GM12878 (cell line): ENCODE data around the gene PLAC9. TPM values are rescaled to one million over a fixed set of nuclear protein-coding genes. Genes with fewer than 3 reads are reported as not detected.

Source experiments
- CBFB ChIP-seq: IDR thresholded peaks from 2 replicates; pipeline ENCODE4 v1.6.1; 2016; ENCODE audit warnings: antibody characterized with exemption, low read depth
- E4F1 ChIP-seq: fragments of 450-650 bp; IDR thresholded peaks from 2 replicates; pipeline ENCODE4 v1.6.1; 2018; ENCODE audit warnings: borderline replicate concordance, mild to moderate bottlenecking; ENCODE audit not compliant: partially characterized antibody
- GATAD2B ChIP-seq: fragments of 450-650 bp; conservative IDR thresholded peaks from 2 replicates; pipeline ENCODE4 v1.6.1; 2017; ENCODE audit warnings: low read depth, mild to moderate bottlenecking, moderate library complexity
- LARP7 ChIP-seq: fragments of 450-650 bp; IDR thresholded peaks from 2 replicates; pipeline ENCODE4 v1.6.1; 2017; ENCODE audit warnings: mild to moderate bottlenecking
- MAX ChIP-seq: IDR thresholded peaks from 2 replicates; pipeline ENCODE4 v1.6.1; 2012; ENCODE audit warnings: low read depth, low read length, improper control_type of control experiment
- NBN ChIP-seq: fragments of 450-650 bp; IDR thresholded peaks from 2 replicates; pipeline ENCODE4 v1.6.1; 2016
- PRDM15 ChIP-seq: fragments of 450-650 bp; formaldehyde crosslinking; IDR thresholded peaks from 2 replicates; pipeline ENCODE4 v1.4.0; 2020; ENCODE audit warnings: mild to moderate bottlenecking, moderate library complexity
- RAD51 ChIP-seq: fragments of 450-650 bp; IDR thresholded peaks from 2 replicates; pipeline ENCODE4 v1.6.1; 2016; ENCODE audit warnings: moderate library complexity, mild to moderate bottlenecking, inconsistent platforms
- ZNF207 ChIP-seq: fragments of 450-650 bp; IDR thresholded peaks from 2 replicates; pipeline ENCODE4 v1.6.1; 2014; ENCODE audit warnings: antibody characterized with exemption, mild to moderate bottlenecking, borderline replicate concordance
- polyA plus RNA-seq, 11 experiments: library from polyadenylated mRNA; depleted of rRNA in 4 of 11; unstranded in 6 of 11; stranded (reverse) in 5 of 11; fragments of >200 nt; fragmentation: Nextera tagmentation in 4 of 11; fragmentation: Illumina TruSeq in 1 of 11; extraction: Ambion mirVana in 4 of 11; extraction: Trizol in 1 of 11; gene quantifications; 1 replicate in 1 of 11; 2 replicates in 10 of 11; pipeline versions ENCODE4 v1.2.1 to v1.2.3, GENCODE V29; 2011 to 2016; ENCODE audit warnings: inconsistent platforms in 2 of 11, missing spikeins in 2 of 11, low read depth in 1 of 11
- total RNA-seq, 4 experiments: library from RNA; depleted of rRNA in 3 of 4; stranded (reverse); fragments of >200 nt in 3 of 4; fragmentation: Illumina TruSeq in 1 of 4; extraction: Trizol in 1 of 4; gene quantifications; 2 replicates each; pipeline versions ENCODE4 v1.2.1 to v1.2.3, GENCODE V29; 2013 to 2021

The PLAC9 gene
- total and polyA plus RNA-seq, 10 of the 15 experiments (the other 5 are each of a cell fraction or from before 2014, with no cell fraction given), result not detected

- TF ChIP-seq E4F1, result no peak
- no peak for TF ChIP-seq RAD51
- no peak for TF ChIP-seq MAX
- TF ChIP-seq GATAD2B, result no peak
- no peak for TF ChIP-seq PRDM15
- no peak for TF ChIP-seq NBN
- no peak for TF ChIP-seq ZNF207
- no peak for TF ChIP-seq CBFB
- TF ChIP-seq LARP7, result no peak
These were observed 53.2 kb downstream of the PLAC9 start (continued) for GRCh38 chr10:80185578-80186299.
